ENCODE data around the gene POLR2E. TPM values are rescaled to one million over a fixed set of nuclear protein-coding genes. Genes with fewer than 3 reads are reported as not detected.
A peak's percentile ranks its signal among the peaks of the same experiment; 100 is the strongest.

POLR2E gene
- polyA plus RNA-seq, 1 of the 3 experiments (the other 2 are of a cell fraction): 283 TPM

DNA sequence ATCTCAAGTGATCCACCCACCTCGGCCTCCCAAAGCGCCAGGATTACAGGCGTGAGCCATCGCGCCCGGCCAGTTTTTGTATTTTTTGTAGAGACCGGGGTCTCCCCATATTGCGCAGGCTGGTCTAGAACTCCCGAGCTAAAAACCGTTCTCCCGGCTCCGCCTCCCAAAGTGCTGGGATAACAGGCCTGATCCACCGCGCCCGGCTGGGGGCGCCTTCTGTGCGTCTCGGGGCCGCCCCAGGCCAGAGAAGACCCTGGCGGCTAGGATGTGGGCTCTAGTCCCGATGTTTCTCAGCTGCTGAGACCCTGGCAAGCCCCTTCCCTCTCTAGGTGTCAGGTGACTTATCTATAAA is 24.6 kb downstream of the POLR2E start:
- Histone ChIP-seq H3K36me3 (replicated peaks in 1 of 2; ENCODE audit: control insufficient read depth in 1 of 2, insufficient read depth in 2 of 2, low read length in 1 of 2) (no peaks in the 10 kb centered on the region), H2AFZ (ENCODE audit: low read depth) (no peak overlapping the region), H3K27ac (ENCODE audit: low read depth in 2 of 2, low read length in 1 of 2) (no peak overlapping the region), H3K9me2 (no peaks in the 10 kb centered on the region), H3F3A (replicated peaks; ENCODE audit: insufficient read depth) (peaks cover 21% of the 10 kb centered on the region), H3K4me3 (ENCODE audit: low read depth in 2 of 2, low read length in 1 of 2) (no peak overlapping the region), H3K27me3 (ENCODE audit: insufficient read depth) (peaks cover 37% of the 10 kb centered on the region), H3K9ac (no peak overlapping the region), H3K9me3 (no peaks in the 10 kb centered on the region), H3K4me1 (ENCODE audit: control insufficient read depth in 1 of 2, insufficient read depth in 2 of 2, low read depth in 1 of 2, low read length in 1 of 2) (peaks cover 0 to 19% of the 10 kb centered on the region in 2 experiments; a peak in 1 of 4 replicates), H3K4me2 (no peak overlapping the region), H4K20me1 (ENCODE audit: insufficient read depth) (no peaks in the 10 kb centered on the region), H3K79me2 (ENCODE audit: insufficient read depth) (no peaks in the 10 kb centered on the region)
- CTCF ChIA-PET: interaction anchor here (1.0 to 2.7 kb wide), 2 partner anchors 10 to 30 kb away, joined by 3 to 11 read pairs; no protein-coding TSS in a partner anchor
- no peak for TF ChIP-seq ZBTB33 (IDR thresholded peaks at IDR 0.05; ENCODE audit: borderline replicate concordance, low read depth)
- TF ChIP-seq USF1 (IDR thresholded peaks at IDR 0.05; ENCODE audit: borderline replicate concordance, low read depth): no peak
- TF ChIP-seq NFIC (IDR thresholded peaks at IDR 0.05; ENCODE audit: borderline replicate concordance): no peak
- TF ChIP-seq ELF1 (IDR thresholded peaks at IDR 0.05): no peak
- TF ChIP-seq, protein P1, sequence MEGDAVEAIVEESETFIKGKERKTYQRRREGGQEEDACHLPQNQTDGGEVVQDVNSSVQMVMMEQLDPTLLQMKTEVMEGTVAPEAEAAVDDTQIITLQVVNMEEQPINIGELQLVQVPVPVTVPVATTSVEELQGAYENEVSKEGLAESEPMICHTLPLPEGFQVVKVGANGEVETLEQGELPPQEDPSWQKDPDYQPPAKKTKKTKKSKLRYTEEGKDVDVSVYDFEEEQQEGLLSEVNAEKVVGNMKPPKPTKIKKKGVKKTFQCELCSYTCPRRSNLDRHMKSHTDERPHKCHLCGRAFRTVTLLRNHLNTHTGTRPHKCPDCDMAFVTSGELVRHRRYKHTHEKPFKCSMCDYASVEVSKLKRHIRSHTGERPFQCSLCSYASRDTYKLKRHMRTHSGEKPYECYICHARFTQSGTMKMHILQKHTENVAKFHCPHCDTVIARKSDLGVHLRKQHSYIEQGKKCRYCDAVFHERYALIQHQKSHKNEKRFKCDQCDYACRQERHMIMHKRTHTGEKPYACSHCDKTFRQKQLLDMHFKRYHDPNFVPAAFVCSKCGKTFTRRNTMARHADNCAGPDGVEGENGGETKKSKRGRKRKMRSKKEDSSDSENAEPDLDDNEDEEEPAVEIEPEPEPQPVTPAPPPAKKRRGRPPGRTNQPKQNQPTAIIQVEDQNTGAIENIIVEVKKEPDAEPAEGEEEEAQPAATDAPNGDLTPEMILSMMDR (IDR thresholded peaks at IDR 0.05): peak; percentile 28
- no peak for TF ChIP-seq EP300 (IDR thresholded peaks at IDR 0.05; ENCODE audit: borderline replicate concordance in 1 of 2, low read depth in 1 of 2, low read length in 1 of 2)
- POLR2A ChIA-PET: interaction anchor here (1.1 to 1.4 kb wide), 2 partner anchors 21 to 104 kb away, joined by 3 to 4 read pairs; partner anchors contain the start of gene SBNO2
- no peak for DNase-seq
- WGBS (ENCODE audit: low lambda C conversion rate): 9% methylated on average over 21 of the region's 21 CpGs

DNA sequence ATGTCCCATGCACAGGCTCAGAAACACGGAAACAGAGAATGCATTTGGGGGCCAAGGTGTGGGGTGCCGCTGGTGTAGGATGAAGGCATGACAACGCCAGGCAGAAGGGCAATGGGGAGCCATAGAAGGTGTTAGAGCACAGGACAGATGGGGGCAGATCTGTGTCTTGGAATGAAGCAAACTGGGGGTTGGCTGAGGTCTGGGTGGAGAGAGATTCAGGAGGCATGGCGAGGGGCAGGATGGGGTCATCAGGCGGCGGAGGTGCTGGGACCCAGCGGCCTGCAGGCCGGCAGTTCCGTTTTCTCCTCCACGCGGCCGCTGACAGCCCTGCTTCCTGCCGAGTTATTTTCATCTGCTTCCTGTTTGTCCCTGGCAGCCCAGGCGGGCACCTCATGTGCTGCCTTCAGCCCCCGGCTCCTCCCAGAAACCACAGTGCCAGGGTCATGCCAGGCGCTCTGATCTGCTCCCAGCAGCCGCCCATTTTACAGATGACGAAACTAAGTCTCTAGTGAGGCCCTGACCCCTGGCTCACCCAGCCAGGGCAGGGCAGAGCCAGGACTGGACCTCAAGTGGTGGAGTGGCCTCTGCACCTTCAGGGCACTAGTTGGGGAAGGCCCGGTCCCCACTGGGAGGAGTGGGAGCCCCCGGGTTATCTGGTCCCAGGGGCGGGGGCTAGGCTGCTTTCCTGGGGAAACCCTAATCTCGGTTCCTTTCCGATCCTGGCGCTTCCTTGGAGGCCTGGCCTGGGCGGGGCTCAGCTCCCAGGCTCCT is 26.0 kb downstream of the POLR2E start:
- ChIA-PET CTCF (interaction anchor here (0.6 kb wide), 1 partner anchor 37 kb away, joined by 3 read pairs; no protein-coding TSS in a partner anchor), POLR2A (no interaction called here)
- Histone ChIP-seq H3K27ac (ENCODE audit: low read depth in 2 of 2, low read length in 1 of 2) (no peak overlapping the region), H3K9me3 (no peaks in the 10 kb centered on the region), H2AFZ (ENCODE audit: low read depth) (no peak overlapping the region), H3K79me2 (ENCODE audit: insufficient read depth) (no peaks in the 10 kb centered on the region), H3F3A (replicated peaks; ENCODE audit: insufficient read depth) (peaks cover 22% of the 10 kb centered on the region), H3K27me3 (ENCODE audit: insufficient read depth) (peaks cover 37% of the 10 kb centered on the region), H4K20me1 (ENCODE audit: insufficient read depth) (no peaks in the 10 kb centered on the region), H3K4me1 (ENCODE audit: control insufficient read depth in 1 of 2, insufficient read depth in 2 of 2, low read depth in 1 of 2, low read length in 1 of 2) (peaks cover 0 to 23% of the 10 kb centered on the region in 2 experiments; a peak in 1 of 4 replicates), H3K4me2 (no peak overlapping the region), H3K4me3 (ENCODE audit: low read depth in 2 of 2, low read length in 1 of 2) (no peak overlapping the region), H3K36me3 (replicated peaks in 1 of 2; ENCODE audit: control insufficient read depth in 1 of 2, insufficient read depth in 2 of 2, low read length in 1 of 2) (no peaks in the 10 kb centered on the region), H3K9ac (no peak overlapping the region), H3K9me2 (no peaks in the 10 kb centered on the region)
- TF ChIP-seq CHD2 (IDR thresholded peaks at IDR 0.05; ENCODE audit: low read length, partially characterized antibody): no peak
- TF ChIP-seq SIN3A (IDR thresholded peaks at IDR 0.05; ENCODE audit: borderline replicate concordance, low read depth, low read length): no peak
- TF ChIP-seq TAF1 (IDR thresholded peaks at IDR 0.05; ENCODE audit: borderline replicate concordance, low read depth, low read length): no peak
- TF ChIP-seq FOXM1 (IDR thresholded peaks at IDR 0.05; ENCODE audit: low read depth): no peak
- TF ChIP-seq, protein P2, sequence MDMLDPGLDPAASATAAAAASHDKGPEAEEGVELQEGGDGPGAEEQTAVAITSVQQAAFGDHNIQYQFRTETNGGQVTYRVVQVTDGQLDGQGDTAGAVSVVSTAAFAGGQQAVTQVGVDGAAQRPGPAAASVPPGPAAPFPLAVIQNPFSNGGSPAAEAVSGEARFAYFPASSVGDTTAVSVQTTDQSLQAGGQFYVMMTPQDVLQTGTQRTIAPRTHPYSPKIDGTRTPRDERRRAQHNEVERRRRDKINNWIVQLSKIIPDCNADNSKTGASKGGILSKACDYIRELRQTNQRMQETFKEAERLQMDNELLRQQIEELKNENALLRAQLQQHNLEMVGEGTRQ (IDR thresholded peaks at IDR 0.05; ENCODE audit: borderline replicate concordance, low read depth, low read length): no peak
- no peak for TF ChIP-seq TCF12 (IDR thresholded peaks at IDR 0.05)
- WGBS (ENCODE audit: low lambda C conversion rate): 56% methylated on average over 18 of the region's 25 CpGs
- DNase-seq: no peak
